Hepatocyte (in vitro differentiated cells): ENCODE data around the gene LARP7.
A peak's percentile ranks its signal among the peaks of the same experiment; 100 is the strongest.

Experiments
- EZH2 ChIP-seq: fragments of 200-600 bp; sonication (generic); IDR thresholded peaks from 2 replicates; pipeline ENCODE4 v1.6.1; 2016; ENCODE audit warnings: antibody characterized with exemption, mild to moderate bottlenecking, borderline replicate concordance
- TF ChIP-seq, protein P1 (sequence below): fragments of 200-600 bp; sonication (generic); IDR thresholded peaks from 2 replicates; pipeline ENCODE4 v1.5.1; 2016; ENCODE audit warnings: antibody characterized with exemption, mild to moderate bottlenecking; ENCODE audit not compliant: poor library complexity

DNA sequence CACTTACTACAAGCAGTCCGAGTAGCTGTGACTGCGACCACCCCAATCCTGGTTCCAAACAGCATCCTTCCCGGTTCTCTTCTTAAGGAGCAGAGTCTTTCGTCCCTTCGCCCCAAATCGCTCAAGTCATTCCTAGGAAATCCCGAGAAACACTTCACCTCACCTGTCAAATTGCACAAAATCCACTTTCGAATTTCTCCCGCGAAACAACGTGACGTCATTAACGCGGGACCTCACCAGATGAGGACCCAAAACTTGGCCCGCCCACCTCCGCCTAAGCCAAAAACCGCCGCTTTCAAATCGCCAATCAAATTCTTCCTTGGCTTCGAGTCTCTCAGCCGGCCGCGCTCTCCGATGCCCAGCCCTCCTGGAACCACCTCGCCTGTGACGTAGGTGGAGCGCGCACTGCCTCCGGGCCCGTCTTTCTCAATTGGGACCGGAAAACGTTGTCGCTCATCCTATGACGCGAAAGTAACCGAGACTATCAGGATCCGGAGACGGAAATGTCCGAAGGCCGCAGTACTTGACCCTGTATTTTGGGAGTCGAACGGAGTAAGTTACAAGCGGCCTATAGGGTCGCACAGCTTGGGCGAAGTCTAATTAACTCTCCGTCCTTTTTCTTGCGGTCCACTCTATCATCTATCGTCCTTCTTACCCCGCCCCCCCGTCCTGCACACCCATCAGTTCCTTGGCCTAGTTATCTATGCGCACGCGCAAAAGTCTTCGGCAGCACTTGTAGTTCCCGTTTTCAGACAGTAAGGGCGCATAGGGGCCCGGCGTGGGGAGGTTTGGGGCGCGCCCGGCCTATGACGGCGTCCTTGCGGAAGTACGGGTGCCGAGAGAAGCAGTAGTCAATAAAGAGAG is at the start of gene LARP7, which contains the start of gene ZGRF1:
- TF ChIP-seq, protein P1, sequence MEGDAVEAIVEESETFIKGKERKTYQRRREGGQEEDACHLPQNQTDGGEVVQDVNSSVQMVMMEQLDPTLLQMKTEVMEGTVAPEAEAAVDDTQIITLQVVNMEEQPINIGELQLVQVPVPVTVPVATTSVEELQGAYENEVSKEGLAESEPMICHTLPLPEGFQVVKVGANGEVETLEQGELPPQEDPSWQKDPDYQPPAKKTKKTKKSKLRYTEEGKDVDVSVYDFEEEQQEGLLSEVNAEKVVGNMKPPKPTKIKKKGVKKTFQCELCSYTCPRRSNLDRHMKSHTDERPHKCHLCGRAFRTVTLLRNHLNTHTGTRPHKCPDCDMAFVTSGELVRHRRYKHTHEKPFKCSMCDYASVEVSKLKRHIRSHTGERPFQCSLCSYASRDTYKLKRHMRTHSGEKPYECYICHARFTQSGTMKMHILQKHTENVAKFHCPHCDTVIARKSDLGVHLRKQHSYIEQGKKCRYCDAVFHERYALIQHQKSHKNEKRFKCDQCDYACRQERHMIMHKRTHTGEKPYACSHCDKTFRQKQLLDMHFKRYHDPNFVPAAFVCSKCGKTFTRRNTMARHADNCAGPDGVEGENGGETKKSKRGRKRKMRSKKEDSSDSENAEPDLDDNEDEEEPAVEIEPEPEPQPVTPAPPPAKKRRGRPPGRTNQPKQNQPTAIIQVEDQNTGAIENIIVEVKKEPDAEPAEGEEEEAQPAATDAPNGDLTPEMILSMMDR = peak; percentile 74
- no peak for TF ChIP-seq EZH2
